Measurements from ENCODE around the gene PSMG4. TPM values are rescaled to one million over a fixed set of nuclear protein-coding genes. Genes with fewer than 3 reads are reported as not detected.

PSMG4 gene
- total and polyA plus RNA-seq, 2 donors (not counting 3 experiments of a cell fraction or from before 2014, with no cell fraction given) = 31.4 to 46.0 TPM

DNA sequence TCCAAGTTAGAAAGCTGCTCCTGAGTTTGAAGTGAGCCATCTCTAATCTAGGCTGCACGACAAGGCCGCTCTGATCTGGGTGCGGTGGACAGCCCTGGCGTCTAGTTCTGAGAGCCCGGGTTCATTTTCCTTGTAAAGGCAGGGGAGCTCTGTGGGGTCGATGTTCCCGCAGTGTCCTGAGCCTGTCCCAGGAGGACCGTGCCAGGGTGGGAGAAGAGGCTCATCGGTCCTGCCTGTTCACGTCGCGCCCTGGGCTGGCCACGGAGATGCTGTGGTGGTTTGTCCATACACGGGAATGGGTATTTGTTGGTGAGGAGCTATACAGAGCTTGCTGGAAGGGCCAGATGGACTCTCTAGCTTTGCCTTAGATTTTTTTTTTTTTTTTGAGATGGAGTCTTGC is 27.0 kb downstream of the PSMG4 start:
- POLR2A ChIA-PET = no interaction called here
- peaks cover 22% of the 10 kb centered on the region for H3K4me1 ChIP-seq (ENCODE audit: control insufficient read depth, extremely low read depth, insufficient read depth, low read length)
- no peaks in the 10 kb centered on the region for H3K9me1 ChIP-seq (replicated peaks; ENCODE audit: control insufficient read depth, extremely low read depth, insufficient read depth, low read length)
- H3K27me3 ChIP-seq (ENCODE audit: control insufficient read depth in 2 of 2, insufficient read depth in 2 of 2, low read length in 2 of 2) = no peaks in the 10 kb centered on the region
- H3K9ac ChIP-seq (replicated peaks; ENCODE audit: extremely low read depth, insufficient read depth, low read length) = no peak overlapping the region
- FAIRE-seq (no peak), DNase-seq (ENCODE audit: low read depth, low spot score) (no peak)
- dilution Hi-C loops (cut with MboI; ENCODE audit: extremely low pct_ligation_motif_present, low sequenced_read_pairs) = loop anchor here (25.0 kb wide), 1 partner anchor 702 kb away; no protein-coding TSS in a partner anchor
- H4K20me1 ChIP-seq (replicated peaks; ENCODE audit: control insufficient read depth, extremely low read depth, insufficient read depth, low read length) = no peaks in the 10 kb centered on the region
- intact Hi-C loops (cut with micrococcal nuclease) = no loop called here
- TF ChIP-seq GATA2 (IDR thresholded peaks at IDR 0.05; ENCODE audit: insufficient read depth, insufficient read length, low read depth, low read length) (no peak), FOS (IDR thresholded peaks at IDR 0.05; ENCODE audit: borderline replicate concordance, insufficient read depth, low read length) (no peak), POLR2A (IDR thresholded peaks at IDR 0.05; ENCODE audit: low read depth, low read length) (no peak), JUN (IDR thresholded peaks at IDR 0.05; ENCODE audit: borderline replicate concordance, insufficient read depth, insufficient read length, low read depth) (no peak), MYC (IDR thresholded peaks at IDR 0.05; ENCODE audit: low read depth, low read length) (no peak), EZH2 (IDR thresholded peaks at IDR 0.05; ENCODE audit: borderline replicate concordance, low read depth, low read length, severe bottlenecking) (no peak), POLR2AphosphoS5 (IDR thresholded peaks at IDR 0.05; ENCODE audit: insufficient read depth, low read depth, low read length) (no peak)
- TF ChIP-seq, protein P1, sequence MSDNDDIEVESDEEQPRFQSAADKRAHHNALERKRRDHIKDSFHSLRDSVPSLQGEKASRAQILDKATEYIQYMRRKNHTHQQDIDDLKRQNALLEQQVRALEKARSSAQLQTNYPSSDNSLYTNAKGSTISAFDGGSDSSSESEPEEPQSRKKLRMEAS (IDR thresholded peaks at IDR 0.05; ENCODE audit: insufficient read depth, insufficient read length) = no peak
- TF ChIP-seq, protein P2, sequence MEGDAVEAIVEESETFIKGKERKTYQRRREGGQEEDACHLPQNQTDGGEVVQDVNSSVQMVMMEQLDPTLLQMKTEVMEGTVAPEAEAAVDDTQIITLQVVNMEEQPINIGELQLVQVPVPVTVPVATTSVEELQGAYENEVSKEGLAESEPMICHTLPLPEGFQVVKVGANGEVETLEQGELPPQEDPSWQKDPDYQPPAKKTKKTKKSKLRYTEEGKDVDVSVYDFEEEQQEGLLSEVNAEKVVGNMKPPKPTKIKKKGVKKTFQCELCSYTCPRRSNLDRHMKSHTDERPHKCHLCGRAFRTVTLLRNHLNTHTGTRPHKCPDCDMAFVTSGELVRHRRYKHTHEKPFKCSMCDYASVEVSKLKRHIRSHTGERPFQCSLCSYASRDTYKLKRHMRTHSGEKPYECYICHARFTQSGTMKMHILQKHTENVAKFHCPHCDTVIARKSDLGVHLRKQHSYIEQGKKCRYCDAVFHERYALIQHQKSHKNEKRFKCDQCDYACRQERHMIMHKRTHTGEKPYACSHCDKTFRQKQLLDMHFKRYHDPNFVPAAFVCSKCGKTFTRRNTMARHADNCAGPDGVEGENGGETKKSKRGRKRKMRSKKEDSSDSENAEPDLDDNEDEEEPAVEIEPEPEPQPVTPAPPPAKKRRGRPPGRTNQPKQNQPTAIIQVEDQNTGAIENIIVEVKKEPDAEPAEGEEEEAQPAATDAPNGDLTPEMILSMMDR (IDR thresholded peaks at IDR 0.05; ENCODE audit: extremely low read depth in 1 of 2, insufficient read depth in 1 of 2, low read depth in 1 of 2, low read length in 2 of 2) = no peak
- H3K79me2 ChIP-seq (ENCODE audit: control insufficient read depth, insufficient read depth, low read length) = no peaks in the 10 kb centered on the region
- CTCF ChIA-PET = interaction anchor here (1.5 kb wide), 1 partner anchor 693 kb away, joined by 4 read pairs; no protein-coding TSS in a partner anchor
- H3K27ac ChIP-seq (ENCODE audit: insufficient read depth, low read depth, low read length) = no peak overlapping the region
- no TSS peak for BruUV-seq (replicated peaks)
- no peak overlapping the region for H3K4me3 ChIP-seq (replicated peaks in 1 of 3; ENCODE audit: insufficient read depth in 1 of 3, low read depth in 1 of 3, low read length in 3 of 3)
- no peak overlapping the region for H2AFZ ChIP-seq (ENCODE audit: low read depth, low read length)
- peaks cover 0 to 7% of the 10 kb centered on the region in 2 experiments for H3K36me3 ChIP-seq (ENCODE audit: control insufficient read depth in 2 of 2, extremely low read depth in 1 of 2, insufficient read depth in 2 of 2, low read length in 2 of 2)
- no peaks in the 10 kb centered on the region for H3K9me3 ChIP-seq (replicated peaks; ENCODE audit: control insufficient read depth, insufficient read depth, low read length)
- H3K4me2 ChIP-seq (ENCODE audit: insufficient read depth, low read length) = no peak overlapping the region
